H1 (cell line): Measurements from ENCODE around the gene COX7A2. TPM values are rescaled to one million over a fixed set of nuclear protein-coding genes. Genes with fewer than 3 reads are reported as not detected.

ENCODE experiments used
- CTCF ChIP-seq, 3 experiments: IDR thresholded peaks; 1 replicate in 2 of 3; 2 replicates in 1 of 3; pipeline versions ENCODE4 v1.5.1 to v1.6.1; 2011; ENCODE audit warnings: low read length in 3 of 3, mild to moderate bottlenecking in 3 of 3, inconsistent platforms in 2 of 3, low read depth in 1 of 3, moderate library complexity in 1 of 3; ENCODE audit not compliant: insufficient read depth in 1 of 3; ENCODE audit errors: control extremely low read depth in 1 of 3
- EZH2 ChIP-seq: fragments of 200-600 bp; sonication (generic); IDR thresholded peaks from 2 replicates; pipeline ENCODE4 v1.7.1; 2012; ENCODE audit warnings: low read depth, mild to moderate bottlenecking, moderate library complexity, low read length, inconsistent platforms; ENCODE audit not compliant: severe bottlenecking
- polyA plus RNA-seq, 7 experiments: library from polyadenylated mRNA; depleted of rRNA in 3 of 7; stranded (reverse) in 5 of 7; unstranded in 2 of 7; fragments of >200 nt in 5 of 7; fragments of 200-250 nt in 2 of 7; gene quantifications; 1 replicate in 5 of 7; 2 replicates in 1 of 7; 4 replicates in 1 of 7; pipeline versions ENCODE4 v1.2.1 to v1.2.3, GENCODE V29; 2011 to 2013; ENCODE audit warnings: missing spikeins in 2 of 7, mixed read lengths in 2 of 7
- total RNA-seq: library from RNA; stranded (reverse); fragmentation: NEBNext Ultra II Directional; extraction: Animal tissue kit (Norgen Biotek cat#: 25700); gene quantifications from 2 replicates; pipeline ENCODE4 v1.2.1, GENCODE V29; 2021

COX7A2 gene
- total and polyA plus RNA-seq, 2 of the 8 experiments (the other 6 are each of a cell fraction or from before 2014, with no cell fraction given): 262 to 468 TPM

GRCh38 chr6:75201901-75202672 lies 41.5 kb downstream of the COX7A2 start (continued):
- TF ChIP-seq EZH2: peak; percentile 89
- peak; percentile 28 to 39 (median 36); a peak in 3 of 4 replicates for TF ChIP-seq CTCF (IDR thresholded peaks at IDR 0.05; ENCODE audit: control extremely low read depth in 1 of 3, insufficient read depth in 1 of 3, low read depth in 1 of 3, low read length in 3 of 3)
